ENCODE measurements around the gene SORL1.
A peak's percentile ranks its signal among the peaks of the same experiment; 100 is the strongest.

DNA sequence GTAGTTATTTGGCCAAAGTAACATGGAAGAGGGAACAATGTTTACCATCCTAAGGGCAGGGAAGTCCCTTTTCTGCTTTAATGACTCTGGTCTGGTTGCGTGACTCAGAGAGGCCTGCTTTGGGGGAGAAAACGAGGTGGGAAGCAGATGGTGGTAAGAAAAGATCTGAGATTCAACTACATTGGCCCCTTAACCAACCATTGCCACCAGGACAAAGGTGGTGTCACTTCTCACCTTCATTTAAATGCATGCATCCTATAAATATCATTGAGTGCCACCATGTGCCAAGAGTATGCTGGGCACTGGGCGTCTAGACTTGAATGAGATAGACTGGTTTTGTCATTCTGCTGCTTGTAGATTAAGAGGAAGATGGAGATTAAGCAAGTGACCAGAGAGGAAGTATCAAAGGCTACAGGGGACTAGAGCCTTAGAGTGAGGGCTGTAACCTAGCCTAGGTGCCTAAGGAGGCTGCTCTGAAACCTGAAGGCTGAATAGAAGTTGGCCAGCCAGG, 3.6 kb upstream of the SORL1 start:
- no peak for TF ChIP-seq POLR2A (IDR thresholded peaks at IDR 0.05; ENCODE audit: extremely low read depth, insufficient read length)
- TF ChIP-seq, protein P1, sequence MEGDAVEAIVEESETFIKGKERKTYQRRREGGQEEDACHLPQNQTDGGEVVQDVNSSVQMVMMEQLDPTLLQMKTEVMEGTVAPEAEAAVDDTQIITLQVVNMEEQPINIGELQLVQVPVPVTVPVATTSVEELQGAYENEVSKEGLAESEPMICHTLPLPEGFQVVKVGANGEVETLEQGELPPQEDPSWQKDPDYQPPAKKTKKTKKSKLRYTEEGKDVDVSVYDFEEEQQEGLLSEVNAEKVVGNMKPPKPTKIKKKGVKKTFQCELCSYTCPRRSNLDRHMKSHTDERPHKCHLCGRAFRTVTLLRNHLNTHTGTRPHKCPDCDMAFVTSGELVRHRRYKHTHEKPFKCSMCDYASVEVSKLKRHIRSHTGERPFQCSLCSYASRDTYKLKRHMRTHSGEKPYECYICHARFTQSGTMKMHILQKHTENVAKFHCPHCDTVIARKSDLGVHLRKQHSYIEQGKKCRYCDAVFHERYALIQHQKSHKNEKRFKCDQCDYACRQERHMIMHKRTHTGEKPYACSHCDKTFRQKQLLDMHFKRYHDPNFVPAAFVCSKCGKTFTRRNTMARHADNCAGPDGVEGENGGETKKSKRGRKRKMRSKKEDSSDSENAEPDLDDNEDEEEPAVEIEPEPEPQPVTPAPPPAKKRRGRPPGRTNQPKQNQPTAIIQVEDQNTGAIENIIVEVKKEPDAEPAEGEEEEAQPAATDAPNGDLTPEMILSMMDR (IDR thresholded peaks at IDR 0.05; ENCODE audit: low read depth, low read length) = no peak
- TF ChIP-seq MAX (IDR thresholded peaks at IDR 0.05; ENCODE audit: low read depth, low read length) = peak; percentile 59; the same call in 1 of the 2 replicates
- TF ChIP-seq MYC (IDR thresholded peaks at IDR 0.05; ENCODE audit: low read depth, low read length) = 0 out of 2 replicates have a peak, but pooled peaks have one; percentile 19
